ENCODE data around the gene HPX.

DNA sequence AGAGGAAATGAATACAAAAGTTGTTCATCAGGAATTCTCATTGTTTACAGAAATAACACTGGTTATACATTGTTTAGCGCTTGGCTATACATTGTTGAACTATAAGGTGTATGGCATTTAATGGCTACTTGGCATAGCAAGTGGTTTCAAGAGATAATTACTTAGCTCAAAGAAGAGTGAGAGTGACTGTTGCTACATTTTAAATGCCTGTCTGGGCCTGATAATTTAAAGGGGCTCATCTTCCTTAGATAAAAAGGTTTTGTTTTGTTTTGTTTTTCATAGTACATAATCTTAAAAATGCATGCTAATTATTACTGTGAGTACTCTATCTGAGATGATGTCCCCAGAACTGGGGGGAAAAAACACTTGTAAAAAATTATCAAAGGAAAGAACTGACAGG, 52.0 kb downstream of the HPX start:
- TF ChIP-seq, protein P1, sequence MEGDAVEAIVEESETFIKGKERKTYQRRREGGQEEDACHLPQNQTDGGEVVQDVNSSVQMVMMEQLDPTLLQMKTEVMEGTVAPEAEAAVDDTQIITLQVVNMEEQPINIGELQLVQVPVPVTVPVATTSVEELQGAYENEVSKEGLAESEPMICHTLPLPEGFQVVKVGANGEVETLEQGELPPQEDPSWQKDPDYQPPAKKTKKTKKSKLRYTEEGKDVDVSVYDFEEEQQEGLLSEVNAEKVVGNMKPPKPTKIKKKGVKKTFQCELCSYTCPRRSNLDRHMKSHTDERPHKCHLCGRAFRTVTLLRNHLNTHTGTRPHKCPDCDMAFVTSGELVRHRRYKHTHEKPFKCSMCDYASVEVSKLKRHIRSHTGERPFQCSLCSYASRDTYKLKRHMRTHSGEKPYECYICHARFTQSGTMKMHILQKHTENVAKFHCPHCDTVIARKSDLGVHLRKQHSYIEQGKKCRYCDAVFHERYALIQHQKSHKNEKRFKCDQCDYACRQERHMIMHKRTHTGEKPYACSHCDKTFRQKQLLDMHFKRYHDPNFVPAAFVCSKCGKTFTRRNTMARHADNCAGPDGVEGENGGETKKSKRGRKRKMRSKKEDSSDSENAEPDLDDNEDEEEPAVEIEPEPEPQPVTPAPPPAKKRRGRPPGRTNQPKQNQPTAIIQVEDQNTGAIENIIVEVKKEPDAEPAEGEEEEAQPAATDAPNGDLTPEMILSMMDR (IDR thresholded peaks at IDR 0.05): no peak
- TF ChIP-seq SIN3A (IDR thresholded peaks at IDR 0.05; ENCODE audit: borderline replicate concordance, insufficient read depth, low read depth, low read length) (no peak), POLR2AphosphoS5 (IDR thresholded peaks at IDR 0.05; ENCODE audit: low read depth, low read length) (no peak)
- TF ChIP-seq, protein P2, sequence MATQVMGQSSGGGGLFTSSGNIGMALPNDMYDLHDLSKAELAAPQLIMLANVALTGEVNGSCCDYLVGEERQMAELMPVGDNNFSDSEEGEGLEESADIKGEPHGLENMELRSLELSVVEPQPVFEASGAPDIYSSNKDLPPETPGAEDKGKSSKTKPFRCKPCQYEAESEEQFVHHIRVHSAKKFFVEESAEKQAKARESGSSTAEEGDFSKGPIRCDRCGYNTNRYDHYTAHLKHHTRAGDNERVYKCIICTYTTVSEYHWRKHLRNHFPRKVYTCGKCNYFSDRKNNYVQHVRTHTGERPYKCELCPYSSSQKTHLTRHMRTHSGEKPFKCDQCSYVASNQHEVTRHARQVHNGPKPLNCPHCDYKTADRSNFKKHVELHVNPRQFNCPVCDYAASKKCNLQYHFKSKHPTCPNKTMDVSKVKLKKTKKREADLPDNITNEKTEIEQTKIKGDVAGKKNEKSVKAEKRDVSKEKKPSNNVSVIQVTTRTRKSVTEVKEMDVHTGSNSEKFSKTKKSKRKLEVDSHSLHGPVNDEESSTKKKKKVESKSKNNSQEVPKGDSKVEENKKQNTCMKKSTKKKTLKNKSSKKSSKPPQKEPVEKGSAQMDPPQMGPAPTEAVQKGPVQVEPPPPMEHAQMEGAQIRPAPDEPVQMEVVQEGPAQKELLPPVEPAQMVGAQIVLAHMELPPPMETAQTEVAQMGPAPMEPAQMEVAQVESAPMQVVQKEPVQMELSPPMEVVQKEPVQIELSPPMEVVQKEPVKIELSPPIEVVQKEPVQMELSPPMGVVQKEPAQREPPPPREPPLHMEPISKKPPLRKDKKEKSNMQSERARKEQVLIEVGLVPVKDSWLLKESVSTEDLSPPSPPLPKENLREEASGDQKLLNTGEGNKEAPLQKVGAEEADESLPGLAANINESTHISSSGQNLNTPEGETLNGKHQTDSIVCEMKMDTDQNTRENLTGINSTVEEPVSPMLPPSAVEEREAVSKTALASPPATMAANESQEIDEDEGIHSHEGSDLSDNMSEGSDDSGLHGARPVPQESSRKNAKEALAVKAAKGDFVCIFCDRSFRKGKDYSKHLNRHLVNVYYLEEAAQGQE (IDR thresholded peaks at IDR 0.05; ENCODE audit: insufficient read depth in 1 of 2, low read depth in 2 of 2, low read length in 1 of 2): no peak

Measured in Panc1 (cell line).